GM19193 (cell line): Measurements from ENCODE around the gene LITAFD.
A peak's percentile ranks its signal among the peaks of the same experiment; 100 is the strongest.

Source experiments
- POLR2A ChIP-seq: IDR thresholded peaks from 4 replicates; pipeline ENCODE4 v1.6.1; 2011; ENCODE audit not compliant: insufficient read depth, insufficient read length; ENCODE audit errors: extremely low read depth

LITAFD gene

DNA sequence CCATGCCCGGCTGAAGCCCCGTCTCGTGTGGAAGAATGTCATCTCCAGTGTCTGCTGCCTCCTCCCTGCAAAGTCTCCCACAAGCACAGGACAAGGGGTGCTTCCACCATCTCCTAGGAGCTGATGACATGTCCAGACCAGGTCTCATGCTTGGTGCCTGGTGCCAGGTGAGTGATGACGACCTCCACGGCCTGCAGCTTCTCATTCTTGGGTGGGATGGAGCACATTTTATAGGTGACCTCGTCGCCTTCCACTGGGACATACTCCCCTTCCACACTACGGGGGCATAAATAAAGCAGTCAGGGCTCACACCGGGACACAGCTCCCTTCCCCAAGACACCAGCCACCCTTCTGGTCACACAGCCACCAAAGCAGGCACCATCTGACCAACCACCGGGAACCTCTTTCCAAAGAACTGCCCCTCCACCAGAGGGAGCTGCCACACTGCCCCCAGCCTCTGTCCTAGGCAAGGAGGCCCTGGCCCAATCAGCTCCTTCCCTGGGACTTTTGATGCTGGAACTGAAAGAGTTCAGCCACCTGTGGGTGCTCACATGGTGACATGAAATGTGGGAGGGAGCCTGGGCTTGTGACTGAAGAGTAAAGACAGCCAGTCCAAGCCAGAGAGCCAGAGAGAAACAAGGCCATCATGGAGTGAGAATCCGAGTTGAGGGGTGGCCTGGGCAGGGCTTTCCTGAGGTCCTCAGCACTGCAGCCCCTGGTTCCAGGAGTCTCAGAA is 26.9 kb upstream of the LITAFD start:
- TF ChIP-seq POLR2A, result no peak

- TF ChIP-seq POLR2A, result no peak
Measured at GRCh38 chr16:8855972-8856371, 26.2 kb upstream of the LITAFD start.

GRCh38 chr16:8858994-8859912 is 22.9 kb upstream of the LITAFD start:
- no peak for TF ChIP-seq POLR2A

GRCh38 chr16:8859913-8860881 is 22.0 kb upstream of the LITAFD start:
- TF ChIP-seq POLR2A, result no peak

DNA sequence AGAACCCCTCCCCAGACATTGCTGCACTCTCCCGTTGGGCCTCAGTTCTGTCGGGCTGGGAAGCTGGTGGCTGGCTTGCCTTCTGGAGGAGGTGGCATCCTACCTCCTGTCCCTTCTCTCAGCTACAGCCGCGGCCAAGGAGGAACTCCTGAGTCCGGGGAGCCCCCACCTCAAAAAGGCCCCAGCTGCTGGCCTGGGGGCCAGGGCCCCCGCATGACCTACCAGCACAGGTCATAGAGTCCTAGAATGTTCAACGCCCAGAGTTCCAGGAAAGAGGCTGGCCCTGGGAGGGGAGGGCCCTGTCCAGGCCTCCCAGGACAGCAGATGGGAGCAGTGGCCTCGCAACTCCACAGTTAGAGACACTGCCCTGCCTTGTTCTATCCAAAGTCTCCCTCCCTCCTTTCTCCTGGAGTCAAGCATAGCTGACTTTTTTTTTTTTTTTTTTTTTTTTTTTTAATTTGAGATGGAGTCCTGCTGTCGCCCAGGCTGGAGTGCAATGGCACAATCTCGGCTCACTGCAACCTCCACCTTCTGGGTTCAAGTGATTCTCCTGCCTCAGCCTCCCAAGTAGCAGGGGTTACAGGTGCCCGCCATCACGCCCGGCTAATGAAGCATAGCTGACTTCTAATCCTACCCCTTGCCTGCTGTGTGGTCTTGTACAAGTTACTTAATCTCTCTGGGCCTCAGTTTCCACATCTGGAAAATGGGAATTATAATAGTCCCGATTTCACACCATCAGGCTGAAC is 20.4 kb upstream of the LITAFD start:
- peak; percentile 14 for TF ChIP-seq POLR2A

DNA sequence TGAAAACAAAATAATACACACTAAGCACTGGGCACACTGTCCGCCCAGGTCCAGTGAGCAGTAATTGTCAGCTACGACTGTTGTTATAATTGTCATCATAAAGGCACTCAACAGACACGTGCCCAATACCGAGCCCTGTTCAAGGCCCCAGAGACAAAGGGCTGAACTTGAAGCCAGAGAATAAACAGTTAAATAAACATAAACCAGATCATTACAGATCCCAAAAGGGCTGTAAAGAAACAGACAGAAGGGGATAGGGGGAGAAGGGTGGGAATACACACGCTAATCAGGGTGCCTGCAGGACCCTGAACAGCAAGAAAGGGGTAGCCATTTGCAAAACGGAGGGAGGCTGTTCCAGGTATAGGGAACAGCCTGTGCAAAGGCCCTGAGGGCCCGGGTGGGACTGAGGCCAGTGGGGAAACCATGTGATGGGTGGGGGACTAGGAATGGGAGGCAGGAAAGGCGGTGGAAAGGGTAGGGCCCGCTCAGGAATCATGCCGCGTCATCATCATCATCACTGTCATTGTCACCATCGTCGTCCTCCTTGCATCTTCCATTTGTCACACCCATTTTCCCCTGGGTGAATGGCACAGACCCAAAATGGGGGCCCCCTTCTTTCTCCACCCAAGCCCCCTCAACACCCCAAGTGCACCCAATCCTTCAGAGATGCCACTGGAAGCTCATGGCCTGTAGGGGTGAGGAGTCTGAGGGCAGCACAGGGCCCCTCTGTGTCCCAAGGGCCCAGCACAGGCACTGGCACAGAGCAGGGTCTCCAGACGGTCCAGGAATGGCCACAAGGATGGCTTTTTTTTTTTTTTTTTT is 19.6 kb upstream of the LITAFD start:
- TF ChIP-seq POLR2A, result no peak

DNA sequence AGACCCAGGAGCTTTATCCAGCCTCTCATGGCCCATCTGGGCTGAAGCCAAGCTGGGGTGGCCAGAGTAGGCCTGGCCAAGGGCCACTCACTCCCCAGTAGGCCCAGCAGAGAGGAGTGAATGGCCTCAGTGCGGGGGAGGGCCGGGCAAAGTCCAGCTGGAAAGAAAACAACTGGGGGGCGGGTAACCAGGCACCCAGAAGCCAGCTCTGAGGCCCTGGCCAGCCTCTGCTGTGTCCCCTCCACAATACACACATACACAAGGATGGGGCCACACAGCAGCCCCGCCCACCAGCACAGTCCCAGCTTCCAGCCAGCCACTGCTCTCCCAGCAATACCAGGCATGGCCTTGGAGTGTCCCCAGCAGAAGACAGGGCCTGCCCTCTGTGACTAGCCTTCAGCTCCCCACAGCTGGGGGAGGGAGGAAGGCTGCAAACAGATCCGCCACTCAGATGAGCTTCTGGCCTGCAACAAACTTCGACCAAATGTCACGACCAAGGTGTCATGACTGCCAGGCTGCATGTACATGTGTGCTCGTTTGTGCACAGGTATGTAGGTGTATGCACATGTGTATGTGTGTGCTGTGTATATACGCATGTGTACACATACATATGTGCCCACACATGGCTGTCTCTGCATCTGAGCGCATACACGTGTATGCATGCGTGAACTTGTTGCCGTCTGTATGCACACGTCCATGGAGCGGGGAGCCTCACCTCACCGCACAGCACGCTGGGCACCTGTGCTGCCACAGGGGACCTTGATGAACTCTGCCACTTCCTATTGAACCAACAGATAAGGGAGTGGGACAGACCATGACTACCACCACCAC is 18.3 kb upstream of the LITAFD start:
- peak; percentile 6 for TF ChIP-seq POLR2A

GRCh38 chr16:8864480-8865110 is 17.6 kb upstream of the LITAFD start:
- TF ChIP-seq POLR2A, result no peak

DNA sequence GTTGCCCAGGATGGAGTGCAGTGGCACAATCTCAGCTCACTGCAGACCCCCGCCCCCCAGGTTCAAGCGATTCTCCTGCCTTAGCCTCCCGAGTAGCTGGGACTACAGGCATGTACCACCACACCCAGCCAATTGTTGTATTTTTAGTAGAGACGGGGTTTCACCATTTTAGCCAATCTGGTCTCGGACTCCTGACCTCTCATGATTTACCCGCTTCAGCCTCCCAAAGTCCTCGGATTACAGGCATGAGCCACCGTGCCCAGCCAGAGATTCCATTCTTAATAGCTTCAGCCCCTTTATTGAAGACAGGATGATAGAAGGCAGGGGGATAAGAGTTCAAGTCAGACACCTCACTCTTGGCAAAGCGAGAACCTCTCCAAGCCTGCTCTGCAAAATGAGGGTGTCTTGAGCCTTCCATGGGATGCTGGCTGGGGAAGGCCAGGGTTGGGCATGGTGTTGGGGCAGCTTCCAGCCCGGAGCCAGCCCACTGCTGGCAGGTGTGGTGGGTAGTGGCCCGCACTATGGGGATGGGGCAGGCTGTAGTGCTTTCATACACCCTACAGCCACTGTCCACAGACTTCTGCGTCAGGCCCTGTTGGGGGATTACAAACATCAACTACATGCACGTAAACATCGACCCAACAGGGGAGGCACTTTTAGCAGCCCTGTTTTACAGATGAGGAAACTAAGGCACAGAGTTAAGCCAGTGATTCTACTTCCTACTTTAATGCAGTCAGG is 16.8 kb upstream of the LITAFD start:
- no peak for TF ChIP-seq POLR2A

- TF ChIP-seq POLR2A, result no peak
Measured at GRCh38 chr16:8866118-8866883, 15.8 kb upstream of the LITAFD start.

GRCh38 chr16:8866884-8867215 is 15.3 kb upstream of the LITAFD start:
- TF ChIP-seq POLR2A, result no peak
